Epidermal melanocyte (primary cell): ENCODE data around the gene PRDM7.

Experiments
- DNase-seq: peaks from one replicate; pipeline ENCODE4 v3.0.0; 2011; ENCODE audit warnings: low spot score; ENCODE audit not compliant: insufficient read length

PRDM7 gene

GRCh38 chr16:90037276-90037675 lies 39.9 kb downstream of the PRDM7 start:
- DNase-seq = no peak

DNA sequence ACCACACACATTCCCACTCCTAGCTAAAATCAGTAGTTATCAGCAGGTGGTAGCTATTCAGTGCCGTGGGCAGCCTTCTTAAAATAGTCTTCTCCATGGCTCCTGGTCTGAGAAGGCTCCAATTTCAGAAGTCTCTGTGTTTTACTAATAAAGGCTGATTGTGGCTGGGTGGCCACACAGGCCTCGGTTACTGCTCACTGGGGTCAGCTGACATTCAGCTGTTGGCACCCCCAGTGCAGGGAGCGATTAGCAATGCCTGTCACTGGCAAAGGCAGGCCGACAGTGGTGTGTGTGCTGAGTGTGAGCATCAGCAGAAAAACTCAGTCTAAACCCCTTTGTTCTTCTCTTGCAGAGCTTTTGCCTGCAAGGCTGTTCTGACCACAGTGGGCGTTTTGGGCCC lies 41.2 kb downstream of the PRDM7 start:
- DNase-seq = peak; percentile 83

DNA sequence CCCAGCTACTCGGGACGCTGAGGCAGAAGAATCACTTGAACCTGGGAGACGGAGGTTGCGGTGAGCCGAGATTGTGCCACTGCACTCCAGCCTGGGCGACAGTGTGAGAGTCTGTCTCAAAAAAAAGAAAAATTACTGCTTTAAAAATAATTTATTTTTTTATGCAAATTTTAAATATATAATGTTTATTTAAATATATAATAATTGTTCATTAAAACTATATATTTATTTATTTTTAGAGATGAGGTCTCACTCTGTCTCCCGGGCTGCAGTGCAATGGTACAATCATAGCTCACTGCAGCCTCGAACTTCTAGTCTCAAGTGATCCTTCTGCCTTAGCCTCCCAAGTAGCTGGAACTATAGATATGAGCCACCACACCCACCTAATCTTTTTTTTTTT lies 42.6 kb downstream of the PRDM7 start:
- DNase-seq = no peak

DNA sequence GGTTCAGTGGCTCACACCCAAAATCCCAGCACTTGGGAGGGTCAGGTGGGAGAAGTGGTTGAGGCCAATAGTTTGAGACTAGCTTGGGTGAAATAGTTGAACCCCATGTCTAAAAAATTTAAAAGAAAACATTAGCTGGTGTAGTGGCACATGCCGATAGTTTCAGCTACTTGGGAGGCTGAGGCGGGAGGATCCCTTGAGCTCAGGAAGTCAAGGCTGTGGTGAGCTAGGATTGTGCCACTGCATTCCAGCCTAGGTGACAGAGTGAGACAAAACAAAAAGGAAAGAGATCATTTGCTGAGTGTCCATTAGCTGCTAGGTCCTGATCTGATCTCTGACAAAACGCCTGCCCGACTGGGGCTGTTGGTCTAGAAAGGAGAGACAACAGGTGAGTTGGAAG lies 43.7 kb downstream of the PRDM7 start:
- no peak for DNase-seq

- DNase-seq = no peak
Measured at GRCh38 chr16:90032674-90033331, 44.3 kb downstream of the PRDM7 start.

- peak; percentile 73 for DNase-seq
Measured at GRCh38 chr16:90031931-90032673, 45.0 kb downstream of the PRDM7 start.

DNA sequence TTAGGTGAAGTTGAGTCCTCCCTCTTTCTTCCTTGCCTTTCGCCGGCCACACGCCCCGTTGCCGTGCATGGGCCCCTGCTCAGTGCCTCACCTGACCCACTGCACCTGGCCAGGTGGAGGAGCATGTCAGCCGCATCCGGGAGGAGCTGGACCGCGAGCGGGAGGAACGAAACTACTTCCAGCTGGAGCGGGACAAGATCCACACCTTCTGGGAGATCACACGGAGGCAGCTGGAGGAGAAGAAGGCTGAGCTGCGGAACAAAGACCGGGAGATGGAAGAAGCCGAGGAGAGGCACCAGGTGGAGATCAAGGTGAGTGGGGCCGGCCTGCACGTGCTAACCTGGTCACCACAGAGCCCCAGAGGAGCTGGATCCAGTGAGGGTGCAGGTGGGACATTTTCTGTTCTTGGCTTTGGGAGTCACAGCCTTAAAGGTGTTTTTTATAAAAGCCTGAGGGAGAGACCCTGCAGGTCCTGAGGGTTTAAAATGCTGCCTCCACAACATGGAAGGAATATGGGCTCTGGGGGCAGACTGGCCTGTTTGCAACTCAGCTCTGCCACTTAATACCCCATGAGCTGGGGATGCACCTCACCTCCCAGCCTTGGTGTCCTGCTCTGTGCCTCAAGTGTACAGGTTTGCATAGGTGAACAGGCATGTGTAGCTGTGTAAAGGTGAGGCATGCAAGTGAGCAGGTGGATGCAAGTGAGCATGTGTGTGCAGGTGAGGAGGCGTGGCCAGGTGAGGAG lies 45.8 kb downstream of the PRDM7 start:
- no peak for DNase-seq

GRCh38 chr16:90028985-90029384 lies 48.1 kb downstream of the PRDM7 start:
- no peak for DNase-seq

GRCh38 chr16:90027611-90028010 lies 49.5 kb downstream of the PRDM7 start:
- DNase-seq = no peak

GRCh38 chr16:90026135-90026534 lies 51.0 kb downstream of the PRDM7 start:
- no peak for DNase-seq

GRCh38 chr16:90023078-90023447 lies 54.1 kb downstream of the PRDM7 start:
- DNase-seq = no peak

DNA sequence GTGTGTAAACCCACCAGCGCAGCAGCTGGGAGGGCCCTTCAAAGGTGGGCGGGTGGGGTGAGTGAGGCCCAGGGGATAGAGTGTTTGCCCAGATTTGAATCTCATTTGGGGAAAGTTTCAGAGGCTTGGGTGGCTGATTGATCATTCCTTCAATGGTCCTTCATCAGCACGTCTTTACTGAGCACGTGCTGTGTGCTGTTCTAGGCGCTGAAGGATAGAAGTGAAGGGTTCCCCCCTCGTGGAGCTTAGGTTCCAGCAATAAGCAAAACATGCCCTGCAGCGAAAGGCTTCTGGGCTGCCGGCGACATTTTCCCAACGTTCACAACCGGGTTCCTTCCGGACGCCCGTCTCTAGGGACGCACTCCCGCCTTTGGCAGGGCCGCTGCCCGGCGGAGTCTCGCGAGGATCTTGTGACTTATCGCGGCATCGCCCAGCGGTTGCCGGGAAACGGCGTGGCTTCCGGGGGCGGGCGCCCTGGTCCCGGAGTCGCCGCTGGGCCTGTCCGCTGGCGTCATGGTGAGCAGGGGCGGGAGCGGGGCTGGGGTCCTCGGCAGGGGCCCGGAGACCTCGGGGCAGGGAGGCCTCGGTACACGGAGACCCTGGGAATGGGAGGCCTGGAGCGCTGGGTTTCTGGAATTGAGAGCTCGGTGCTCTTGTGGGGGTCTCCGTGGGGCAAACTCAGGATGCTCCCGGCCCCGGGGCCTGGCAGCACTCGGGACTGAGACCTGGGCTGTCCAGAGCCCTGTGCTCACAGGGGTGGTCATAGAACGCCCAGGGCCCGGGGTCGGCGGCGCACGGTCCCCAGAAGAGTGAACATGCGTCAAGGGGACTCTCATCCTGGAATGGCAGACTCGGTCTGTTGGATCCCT lies 54.7 kb downstream of the PRDM7 start:
- DNase-seq = peak; percentile 90

- DNase-seq = no peak
Measured at GRCh38 chr16:90020838-90021382, 56.2 kb downstream of the PRDM7 start.

DNA sequence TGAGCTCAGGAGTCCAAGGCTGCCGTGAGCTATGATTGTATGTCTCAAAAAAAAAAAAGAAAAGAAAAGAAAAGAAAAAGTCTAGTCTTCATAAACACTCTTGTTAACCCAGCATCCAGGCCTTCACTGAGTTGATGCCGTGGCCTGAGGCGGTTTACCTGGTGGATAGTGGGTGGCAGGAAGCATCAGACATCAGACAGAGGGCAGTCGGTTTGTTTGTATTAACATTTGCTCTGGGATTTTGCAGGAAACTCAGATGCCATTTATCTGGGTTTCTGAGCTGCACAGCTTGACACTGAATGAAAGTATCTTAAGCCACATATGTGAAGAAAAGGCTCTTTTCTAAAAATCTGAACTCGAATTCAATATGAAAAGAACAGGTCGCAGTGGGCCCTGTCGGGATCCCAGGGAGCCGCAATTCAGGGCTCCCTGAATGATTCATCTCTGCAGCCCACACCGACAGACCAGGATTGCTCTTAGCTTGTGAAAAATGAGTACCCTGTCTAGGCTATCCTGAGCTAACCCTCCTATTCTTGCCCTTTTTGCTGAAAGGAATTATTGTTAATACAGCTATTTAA lies 56.8 kb downstream of the PRDM7 start:
- DNase-seq = no peak

- no peak for DNase-seq
Measured at GRCh38 chr16:90019543-90020259, 57.4 kb downstream of the PRDM7 start.

- DNase-seq = no peak
Measured at GRCh38 chr16:90018652-90019542, 58.2 kb downstream of the PRDM7 start, which contains the start of gene DBNDD1. Gene DBNDD1, minus strand, starts transcription at chr16:90019456. Its CDS starts 115 bp downstream, at chr16:90019341.

- DNase-seq = no peak
Measured at GRCh38 chr16:90018297-90018651, 58.9 kb downstream of the PRDM7 start.

DNA sequence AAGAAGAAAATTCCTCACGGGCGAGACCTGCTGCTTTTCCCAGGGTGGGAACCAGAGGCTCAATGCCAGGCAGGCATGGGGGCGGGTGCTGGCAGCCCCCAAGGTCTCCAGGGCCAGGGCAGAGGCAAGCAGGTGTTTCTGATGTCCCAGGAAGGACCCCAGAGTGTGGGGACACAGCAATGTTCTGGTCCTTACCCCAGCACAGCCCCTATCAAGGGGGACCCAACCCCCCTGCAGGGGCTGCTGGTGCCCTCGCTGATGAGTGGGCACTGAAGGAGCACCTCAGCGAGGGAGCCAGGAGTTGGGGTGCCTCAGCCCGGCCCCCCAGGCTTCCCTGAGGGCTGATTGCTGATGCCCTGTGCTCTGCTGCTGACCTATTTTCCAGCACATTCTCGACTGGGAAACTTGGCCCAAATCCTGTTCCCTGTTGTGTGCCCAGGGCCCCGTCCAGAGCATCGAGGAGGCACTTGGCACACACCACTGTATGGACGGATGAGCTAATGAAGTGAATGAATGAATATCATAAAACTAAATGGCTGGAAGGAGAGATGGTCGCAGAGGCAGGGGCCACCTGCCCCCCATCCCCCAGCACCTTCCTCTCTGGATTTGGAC lies 60.7 kb downstream of the PRDM7 start:
- no peak for DNase-seq
